OCI-LY3 (cell line): ENCODE data around the gene CMTM3.

ENCODE experiments used
- H2AFZ ChIP-seq: fragments of 200-600, 300-600 bp; shearing (Covaris generic); 2 replicates; pipeline ENCODE4 v1.6.0; 2014; ENCODE audit warnings: antibody characterized with exemption, low read depth, low read length
- H3K27ac ChIP-seq: fragments of 200-600, 300-600 bp; sonication (generic); 2 replicates; pipeline ENCODE4 v1.5.1; 2014; ENCODE audit warnings: mild to moderate bottlenecking, low read length, moderate library complexity, mixed read lengths
- H3K27me3 ChIP-seq: fragments of 200-600, 300-600 bp; sonication (generic); 2 replicates; pipeline ENCODE4 v1.6.1; 2014; ENCODE audit warnings: low read depth, low read length, mixed read lengths
- H3K36me3 ChIP-seq: fragments of 200-600, 300-600 bp; sonication (generic); replicated peaks from 2 replicates; pipeline ENCODE3; 2014; ENCODE audit warnings: low read depth, low read length, mixed read lengths
- H3K4me1 ChIP-seq: fragments of 300-600, 200-600 bp; sonication (generic); 2 replicates; pipeline ENCODE4 v1.6.1; 2014; ENCODE audit warnings: low read length, mixed read lengths
- H3K4me2 ChIP-seq: fragments of 200-600, 300-600 bp; sonication (generic); 2 replicates; pipeline ENCODE4 v1.6.1; 2014; ENCODE audit warnings: low read length, mixed read lengths
- H3K4me3 ChIP-seq: fragments of 300-600, 200-600 bp; sonication (generic); 2 replicates; pipeline ENCODE4 v1.5.1; 2014; ENCODE audit warnings: antibody characterized with exemption, mild to moderate bottlenecking, low read length, moderate library complexity
- H3K79me2 ChIP-seq: fragments of 300-600, 200-600 bp; shearing (Covaris generic); 2 replicates; pipeline ENCODE4 v1.6.1; 2014; ENCODE audit warnings: mild to moderate bottlenecking, low read length, mixed read lengths
- H3K9ac ChIP-seq: fragments of 300-600, 200-600 bp; shearing (Covaris generic); 2 replicates; pipeline ENCODE4 v1.6.0; 2014; ENCODE audit warnings: mild to moderate bottlenecking, low read length, moderate library complexity
- H3K9me3 ChIP-seq: fragments of 200-600, 300-600 bp; shearing (Covaris generic); 2 replicates; pipeline ENCODE4 v1.6.1; 2014; ENCODE audit warnings: low read length, mixed read lengths; ENCODE audit not compliant: insufficient read depth
- H4K20me1 ChIP-seq: fragments of 200-600, 300-600 bp; sonication (generic); 2 replicates; pipeline ENCODE4 v1.6.1; 2016; ENCODE audit warnings: low read length, mixed read lengths; ENCODE audit not compliant: insufficient read depth
- CTCF ChIP-seq: fragments of 200-600, 300-600 bp; sonication (generic); IDR thresholded peaks from 2 replicates; pipeline ENCODE4 v1.5.1; 2014; ENCODE audit warnings: antibody characterized with exemption, low read length, low read depth
- EZH2phosphoT487 ChIP-seq: fragments of 200-600 bp; shearing (Covaris generic); IDR thresholded peaks from 2 replicates; pipeline ENCODE4 v1.6.1; 2018; ENCODE audit warnings: antibody characterized with exemption, mixed run types, low read depth

Gene CMTM3

GRCh38 chr16:66568355-66568754 lies 36.1 kb upstream of the CMTM3 start:
- H3K4me1 ChIP-seq: peaks cover 15% of the 10 kb centered on the region
- H3K36me3 ChIP-seq: peaks cover 25% of the 10 kb centered on the region

GRCh38 chr16:66569131-66569530 lies 35.4 kb upstream of the CMTM3 start:
- H3K36me3 ChIP-seq: peaks cover 20% of the 10 kb centered on the region
- H2AFZ ChIP-seq: no peak overlapping the region
- TF ChIP-seq EZH2phosphoT487 (no peak), CTCF (no peak)
- peaks cover 7% of the 10 kb centered on the region for H3K4me1 ChIP-seq
- no peak overlapping the region for H3K27ac ChIP-seq
- H3K9me3 ChIP-seq: no peaks in the 10 kb centered on the region
- no peak overlapping the region for H3K9ac ChIP-seq
- H4K20me1 ChIP-seq: no peaks in the 10 kb centered on the region
- no peak overlapping the region for H3K4me3 ChIP-seq
- no peaks in the 10 kb centered on the region for H3K79me2 ChIP-seq
- H3K27me3 ChIP-seq: no peaks in the 10 kb centered on the region
- no peak overlapping the region for H3K4me2 ChIP-seq

More at GRCh38 chr16:66568355-66568754, 36.1 kb upstream of the CMTM3 start:
- Histone ChIP-seq H3K9me3 (no peaks in the 10 kb centered on the region), H3K9ac (no peak overlapping the region), H3K79me2 (no peaks in the 10 kb centered on the region), H3K27ac (no peak overlapping the region), H3K4me3 (no peak overlapping the region), H3K27me3 (no peaks in the 10 kb centered on the region), H2AFZ (no peak overlapping the region), H4K20me1 (no peaks in the 10 kb centered on the region), H3K4me2 (no peak overlapping the region)
- TF ChIP-seq CTCF (no peak), EZH2phosphoT487 (no peak)

- H3K4me2 ChIP-seq: no peak overlapping the region
- H3K27me3 ChIP-seq: no peaks in the 10 kb centered on the region
- no peaks in the 10 kb centered on the region for H3K9me3 ChIP-seq
- H3K4me1 ChIP-seq: peaks cover 6% of the 10 kb centered on the region
- H2AFZ ChIP-seq: no peak overlapping the region
- H3K9ac ChIP-seq: no peak overlapping the region
- no peaks in the 10 kb centered on the region for H3K79me2 ChIP-seq
- H3K36me3 ChIP-seq: peaks cover 16% of the 10 kb centered on the region
- no peaks in the 10 kb centered on the region for H4K20me1 ChIP-seq
- H3K4me3 ChIP-seq: no peak overlapping the region
- no peak overlapping the region for H3K27ac ChIP-seq
- TF ChIP-seq CTCF (no peak), EZH2phosphoT487 (no peak)
Measured at GRCh38 chr16:66569827-66570405, 34.6 kb upstream of the CMTM3 start.

- H3K4me1 ChIP-seq: peaks cover 6% of the 10 kb centered on the region
- no peak overlapping the region for H3K9ac ChIP-seq
- no peaks in the 10 kb centered on the region for H3K79me2 ChIP-seq
- H3K27me3 ChIP-seq: no peaks in the 10 kb centered on the region
- TF ChIP-seq EZH2phosphoT487 (no peak), CTCF (no peak)
- no peak overlapping the region for H3K4me2 ChIP-seq
- no peaks in the 10 kb centered on the region for H3K9me3 ChIP-seq
- no peaks in the 10 kb centered on the region for H4K20me1 ChIP-seq
- no peak overlapping the region for H2AFZ ChIP-seq
- no peaks in the 10 kb centered on the region for H3K36me3 ChIP-seq
- H3K4me3 ChIP-seq: no peak overlapping the region
- H3K27ac ChIP-seq: no peak overlapping the region
Measured at GRCh38 chr16:66572356-66572755, 32.1 kb upstream of the CMTM3 start.
